ENCODE measurements around the gene MGLL. TPM values are rescaled to one million over a fixed set of nuclear protein-coding genes. Genes with fewer than 3 reads are reported as not detected.

Gene MGLL
- total RNA-seq, 3 donors from 2014 or later = 212 to 515 (median 221) TPM

GRCh38 chr3:127800508-127800907, 21.8 kb downstream of the MGLL start:
- H3K4me1 ChIP-seq (ENCODE audit: low read depth) = no peaks in the 10 kb centered on the region
- DNase-seq (no peak), ATAC-seq (peak; percentile 30)
- TF ChIP-seq CTCF (IDR thresholded peaks at IDR 0.05) = no peak
- intact Hi-C loops (cut with DNase I, micrococcal nuclease) = no loop called here
- no peak overlapping the region for H3K4me3 ChIP-seq
- no peaks in the 10 kb centered on the region for H3K36me3 ChIP-seq (ENCODE audit: low read depth)
- H3K9me3 ChIP-seq = no peaks in the 10 kb centered on the region

- intact Hi-C loops (cut with DNase I, micrococcal nuclease) = no loop called here
- H3K4me1 ChIP-seq (ENCODE audit: low read depth) = no peaks in the 10 kb centered on the region
- no peak for TF ChIP-seq CTCF (IDR thresholded peaks at IDR 0.05)
- H3K4me3 ChIP-seq = no peak overlapping the region
- no peak for DNase-seq
- H3K36me3 ChIP-seq (ENCODE audit: low read depth) = no peaks in the 10 kb centered on the region
- ATAC-seq = peak; percentile 69
- no peaks in the 10 kb centered on the region for H3K9me3 ChIP-seq
Observed at GRCh38 chr3:127799476-127800222, 22.7 kb downstream of the MGLL start.

- H3K4me1 ChIP-seq (ENCODE audit: low read depth) = no peaks in the 10 kb centered on the region
- no peaks in the 10 kb centered on the region for H3K36me3 ChIP-seq (ENCODE audit: low read depth)
- ATAC-seq (no peak), DNase-seq (no peak)
- no peaks in the 10 kb centered on the region for H3K9me3 ChIP-seq
- no peak overlapping the region for H3K4me3 ChIP-seq
- TF ChIP-seq CTCF (IDR thresholded peaks at IDR 0.05) = no peak
- intact Hi-C loops (cut with DNase I, micrococcal nuclease) = no loop called here
Observed at GRCh38 chr3:127798716-127799115, 23.6 kb downstream of the MGLL start.

- H3K9me3 ChIP-seq = no peaks in the 10 kb centered on the region
- no peak overlapping the region for H3K4me3 ChIP-seq
- DNase-seq (no peak), ATAC-seq (no peak)
- H3K36me3 ChIP-seq (ENCODE audit: low read depth) = no peaks in the 10 kb centered on the region
- intact Hi-C loops (cut with DNase I, micrococcal nuclease) = no loop called here
- peaks cover 10% of the 10 kb centered on the region for H3K4me1 ChIP-seq (ENCODE audit: low read depth)
- TF ChIP-seq CTCF (IDR thresholded peaks at IDR 0.05) = no peak
Observed at GRCh38 chr3:127796831-127797150, 25.5 kb downstream of the MGLL start.

GRCh38 chr3:127796045-127796830, 26.1 kb downstream of the MGLL start:
- intact Hi-C loops (cut with DNase I, micrococcal nuclease) = no loop called here
- no peaks in the 10 kb centered on the region for H3K36me3 ChIP-seq (ENCODE audit: low read depth)
- peaks cover 14% of the 10 kb centered on the region for H3K4me1 ChIP-seq (ENCODE audit: low read depth)
- no peak overlapping the region for H3K4me3 ChIP-seq
- DNase-seq = no peak
- H3K9me3 ChIP-seq = no peaks in the 10 kb centered on the region
- TF ChIP-seq CTCF (IDR thresholded peaks at IDR 0.05) = no peak
- ATAC-seq = no peak

Data from mucosa of descending colon (tissue), 3 donors.